Mesenteric fat pad (tissue), 1 donor: ENCODE results near the gene NAA25. TPM values are rescaled to one million over a fixed set of nuclear protein-coding genes. Genes with fewer than 3 reads are reported as not detected.
"Not testable (repeated sequence)": the region's sequence is repeated elsewhere in the genome, so short reads cannot be mapped to it uniquely, and the experiment has no call there.

Experiments used
- DNase-seq: peaks from one replicate; pipeline ENCODE4 v3.0.0-alpha.2; 2020; ENCODE audit warnings: low spot score
- total RNA-seq: library from RNA; stranded (reverse); fragmentation: NEBNext Ultra II Directional; extraction: Animal tissue kit (Norgen Biotek cat#: 25700); gene quantifications from one replicate; pipeline ENCODE4 v1.2.1, GENCODE V29; 2021
- donor health status: DM: yes; HTN: yes; CAD: no.

NAA25 gene
- total RNA-seq, 1 donor from 2014 or later: 31.6 TPM

DNA sequence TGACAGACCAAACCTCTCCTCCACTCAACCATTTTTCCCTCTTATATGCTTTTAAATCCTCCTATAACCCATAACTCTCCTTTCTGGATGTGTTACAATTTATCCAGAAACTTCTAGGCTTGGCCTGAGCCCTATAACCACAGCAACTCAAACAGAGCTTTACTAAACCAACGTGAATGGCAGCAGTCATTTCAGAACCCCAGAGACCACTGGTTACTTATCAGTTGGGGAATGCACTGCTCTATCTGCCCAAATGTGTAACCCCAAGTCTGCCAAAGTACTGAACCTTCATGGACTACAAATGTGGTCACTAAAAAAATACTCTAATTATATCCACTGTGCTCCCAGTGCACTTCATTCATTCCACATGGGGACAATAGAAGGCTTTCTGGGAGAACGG is 42.0 kb downstream of the NAA25 start:
- no peak for DNase-seq

DNA sequence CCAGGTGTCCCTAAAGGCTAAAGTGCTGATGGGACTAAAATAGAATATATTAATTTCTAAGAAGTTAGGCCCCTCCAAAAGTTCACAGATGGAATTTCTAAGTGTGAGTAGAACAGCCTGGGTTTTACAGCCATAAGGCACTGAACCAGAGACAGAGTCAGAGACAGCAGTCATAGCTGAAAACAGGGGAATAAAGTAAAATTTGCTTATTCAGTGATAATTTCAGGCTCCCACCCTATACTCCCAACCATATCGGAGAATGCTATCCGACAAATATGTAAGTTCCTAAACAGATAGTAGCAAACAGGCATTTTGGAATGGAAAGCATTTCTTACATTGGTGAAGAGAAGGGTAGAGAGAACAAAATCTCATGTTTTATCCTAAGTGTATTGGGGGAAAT is 45.3 kb downstream of the NAA25 start:
- no peak for DNase-seq

DNA sequence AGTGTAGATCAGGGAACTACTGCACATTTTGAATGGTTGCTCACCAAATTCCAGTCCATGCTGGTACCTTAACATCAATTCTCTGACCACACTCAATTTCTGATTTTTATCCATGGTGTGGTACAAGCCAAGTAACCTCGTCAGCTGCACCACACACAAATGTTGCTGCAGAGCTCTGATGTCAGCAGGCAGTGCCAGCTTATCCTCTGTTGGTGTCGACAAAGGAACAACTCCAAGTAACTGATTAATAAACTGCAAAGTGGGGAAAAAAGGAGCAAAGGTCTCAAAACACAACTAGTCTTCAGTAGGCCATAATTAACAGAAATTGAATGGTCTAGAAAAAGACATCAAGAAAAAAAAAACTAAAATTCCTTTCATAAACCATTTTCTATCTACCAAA is 47.4 kb downstream of the NAA25 start:
- DNase-seq: no peak

DNA sequence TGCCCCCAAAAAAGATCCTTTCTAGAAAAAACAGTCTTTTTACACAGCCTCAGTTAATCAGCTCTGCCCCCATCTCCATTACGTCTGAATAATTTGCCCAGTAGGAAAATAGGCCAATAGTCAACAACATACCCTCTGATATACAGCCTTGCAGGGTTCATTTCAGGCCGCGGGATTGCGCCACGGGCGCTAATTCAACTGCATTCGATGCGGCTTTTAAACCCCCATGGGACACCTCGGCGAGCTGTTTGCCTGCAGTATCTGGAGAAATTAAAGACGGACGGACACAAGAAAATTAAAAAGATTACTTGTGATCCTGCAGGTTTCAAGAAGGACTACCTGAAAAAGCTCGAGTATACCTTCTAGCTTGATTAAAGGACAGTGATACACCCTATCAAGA is 59.2 kb downstream of the NAA25 start:
- no peak for DNase-seq

DNA sequence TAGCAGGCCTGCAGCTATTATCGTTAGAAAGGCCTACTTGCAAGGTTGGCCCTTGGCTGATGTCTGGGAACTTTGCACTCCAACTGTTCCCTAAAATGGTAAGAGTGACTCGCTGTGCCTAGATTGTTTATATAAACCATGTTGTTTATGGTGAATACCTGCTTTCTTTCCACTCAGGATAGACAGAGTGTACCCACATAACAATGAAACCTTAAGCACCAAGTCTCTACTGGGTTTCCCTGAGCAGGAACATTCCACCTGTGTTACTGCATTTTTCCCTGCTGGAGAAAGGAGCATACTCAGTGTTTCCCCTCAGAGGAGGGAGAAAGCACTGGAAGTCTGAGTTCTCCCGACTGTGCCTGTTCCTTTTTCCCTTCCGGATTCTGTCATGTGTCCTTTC is 62.6 kb downstream of the NAA25 start:
- no peak for DNase-seq

DNA sequence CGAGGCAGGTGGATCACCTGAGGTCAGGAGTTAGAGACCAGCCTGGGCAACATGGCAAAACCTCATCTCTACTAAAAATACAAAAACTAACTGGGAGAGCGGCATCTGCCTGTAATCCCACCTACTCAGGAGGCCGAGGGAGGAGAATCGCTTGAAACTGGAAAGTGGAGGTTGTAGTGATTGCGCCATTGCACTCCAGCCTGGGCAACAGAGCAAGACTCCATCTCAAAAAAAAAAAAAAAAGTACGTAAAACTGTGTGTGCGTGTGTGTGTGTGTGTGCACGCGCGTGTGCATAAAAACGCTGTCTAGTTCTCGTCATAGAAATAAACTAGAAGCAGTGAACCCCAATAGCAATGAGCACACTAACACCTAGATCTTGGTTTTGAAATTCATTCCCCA is 72.0 kb downstream of the NAA25 start:
- not testable (repeated sequence) for DNase-seq

DNA sequence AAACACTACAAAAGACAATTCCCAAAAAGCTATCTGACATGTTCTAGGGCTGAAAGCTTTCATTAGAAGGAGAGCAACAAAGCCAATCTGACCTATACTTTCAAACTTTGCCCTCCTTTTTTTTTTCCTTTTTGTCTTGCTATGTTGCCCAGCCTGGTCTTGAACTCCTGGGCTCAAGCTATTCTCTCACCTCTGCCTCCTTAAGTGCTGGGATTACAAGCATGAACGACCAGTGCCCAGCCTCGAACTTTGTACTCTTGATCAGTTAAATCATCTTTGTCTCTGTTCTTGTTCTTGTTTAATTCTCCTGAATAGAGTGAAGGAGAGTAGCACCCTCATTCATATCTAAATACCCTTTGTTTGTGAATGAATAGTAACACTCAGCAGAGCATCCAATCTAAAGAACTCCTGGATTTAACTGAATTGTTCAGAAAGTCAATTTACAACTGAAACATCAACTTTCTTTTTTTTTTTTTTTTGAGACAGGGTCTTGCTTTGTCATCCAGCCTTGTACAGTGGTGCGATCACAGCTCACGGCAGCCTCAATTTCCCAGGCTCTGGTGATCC is 73.3 kb downstream of the NAA25 start:
- DNase-seq: no peak

DNA sequence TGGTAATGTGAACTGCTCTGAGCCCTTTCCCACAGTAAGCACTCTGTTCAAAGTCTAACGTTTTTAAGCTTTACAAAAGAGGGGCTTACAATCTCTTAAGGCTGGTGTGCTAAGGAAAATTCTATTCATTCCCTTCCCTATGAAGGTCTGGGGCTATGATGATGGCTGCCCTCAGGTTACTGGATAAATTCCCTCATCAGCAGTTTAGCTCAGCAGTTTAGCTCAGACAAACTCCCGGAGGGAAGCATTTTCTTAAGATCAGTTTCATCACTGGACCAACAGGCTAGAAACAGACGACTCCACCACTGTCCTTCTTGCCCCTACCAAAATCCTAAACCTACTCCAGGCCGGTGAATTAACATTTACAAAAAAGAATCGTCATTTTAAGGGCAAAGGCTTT is 76.3 kb downstream of the NAA25 start:
- DNase-seq: no peak

DNA sequence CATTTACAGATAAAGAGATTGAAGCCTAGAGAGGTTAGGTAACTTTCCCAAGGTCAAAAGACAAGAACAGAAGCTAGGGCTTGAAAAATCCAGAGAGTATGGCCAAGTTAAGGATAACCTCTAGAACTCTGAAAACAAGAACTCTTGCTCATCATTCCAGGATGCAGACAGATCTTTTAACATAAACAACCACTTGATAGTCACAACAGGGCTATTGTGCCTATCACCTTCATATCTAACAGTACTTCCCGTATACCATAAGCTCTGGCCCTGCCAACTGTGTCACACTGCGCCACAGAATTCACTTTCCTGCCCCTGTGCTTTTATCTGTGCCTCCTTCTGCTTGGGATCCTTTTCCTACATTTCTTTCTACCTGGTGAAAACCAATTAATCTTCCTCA is 77.1 kb downstream of the NAA25 start:
- no peak for DNase-seq

DNA sequence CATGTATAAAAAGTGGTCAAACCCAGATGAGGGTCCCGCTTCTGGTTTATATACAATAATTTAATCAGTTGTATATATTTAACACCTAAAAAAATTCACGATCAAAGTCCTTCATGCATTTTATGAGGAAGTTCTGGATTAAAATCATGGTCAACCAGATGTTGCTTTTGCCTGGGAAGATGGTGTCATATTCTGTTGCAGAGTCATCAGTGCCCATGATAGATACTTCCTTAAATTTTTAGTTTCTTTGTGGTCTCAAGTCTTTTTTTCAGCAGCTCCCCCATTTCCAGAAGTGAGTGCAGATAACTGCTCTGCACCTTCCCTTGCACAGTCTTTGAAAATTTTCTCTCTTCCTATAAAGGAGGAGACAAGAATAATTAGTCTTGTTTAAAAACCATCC is 79.3 kb downstream of the NAA25 start:
- no peak for DNase-seq

DNA sequence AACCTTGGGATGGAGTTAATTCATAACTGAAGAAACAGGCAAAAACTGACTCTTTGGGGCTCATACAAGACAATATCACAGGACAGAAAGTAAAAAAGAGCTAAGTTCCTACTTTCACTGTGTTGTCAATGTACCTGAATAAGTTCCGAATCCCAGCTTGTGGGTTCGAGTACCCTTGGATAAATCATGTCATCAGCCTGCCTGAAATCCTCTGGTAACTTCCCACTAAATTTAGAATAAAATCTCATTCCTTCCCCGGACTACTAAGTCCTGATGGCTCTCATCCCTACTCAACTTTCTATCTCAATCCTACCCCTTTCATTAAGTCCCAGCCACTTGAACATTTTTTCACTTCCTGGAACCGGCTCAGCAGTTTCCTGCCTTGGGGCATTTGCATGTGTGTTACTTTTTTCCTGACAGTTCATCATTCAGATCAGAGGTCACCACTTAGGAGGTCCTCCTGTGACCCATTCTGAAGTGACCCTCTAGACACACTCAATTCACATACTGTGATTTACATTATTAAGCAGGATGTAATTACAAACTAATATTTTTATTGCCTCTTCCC is 82.7 kb downstream of the NAA25 start:
- DNase-seq: no peak

DNA sequence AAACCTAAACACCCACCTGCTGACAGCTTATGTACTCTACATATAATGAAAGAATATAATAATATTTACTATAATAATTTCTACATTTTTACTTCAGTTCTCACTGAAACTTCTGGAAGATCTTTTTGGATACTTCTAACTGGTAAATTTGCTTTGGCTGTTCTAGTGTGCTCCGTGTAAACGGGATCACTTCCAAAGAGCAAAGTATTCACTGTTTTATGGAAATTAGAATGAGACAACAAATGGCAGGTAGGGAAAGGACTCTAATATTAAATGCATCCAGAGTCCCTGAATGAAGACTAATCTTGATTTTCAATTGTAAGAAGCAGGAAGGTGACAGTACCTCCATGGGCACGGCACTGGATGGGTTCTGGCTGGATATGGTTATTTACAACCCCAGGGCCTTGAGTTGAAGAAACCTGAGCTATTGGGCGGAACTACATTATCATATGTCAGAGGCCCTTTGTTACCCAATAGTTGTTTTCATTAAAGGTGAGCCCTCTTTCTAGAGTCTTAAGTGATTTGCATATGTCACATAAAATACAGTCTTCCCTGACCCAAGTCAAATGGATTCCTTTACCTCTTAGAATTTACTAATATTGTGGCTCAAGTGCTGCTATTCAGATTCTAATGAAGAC is 84.7 kb downstream of the NAA25 start:
- DNase-seq: no peak

DNA sequence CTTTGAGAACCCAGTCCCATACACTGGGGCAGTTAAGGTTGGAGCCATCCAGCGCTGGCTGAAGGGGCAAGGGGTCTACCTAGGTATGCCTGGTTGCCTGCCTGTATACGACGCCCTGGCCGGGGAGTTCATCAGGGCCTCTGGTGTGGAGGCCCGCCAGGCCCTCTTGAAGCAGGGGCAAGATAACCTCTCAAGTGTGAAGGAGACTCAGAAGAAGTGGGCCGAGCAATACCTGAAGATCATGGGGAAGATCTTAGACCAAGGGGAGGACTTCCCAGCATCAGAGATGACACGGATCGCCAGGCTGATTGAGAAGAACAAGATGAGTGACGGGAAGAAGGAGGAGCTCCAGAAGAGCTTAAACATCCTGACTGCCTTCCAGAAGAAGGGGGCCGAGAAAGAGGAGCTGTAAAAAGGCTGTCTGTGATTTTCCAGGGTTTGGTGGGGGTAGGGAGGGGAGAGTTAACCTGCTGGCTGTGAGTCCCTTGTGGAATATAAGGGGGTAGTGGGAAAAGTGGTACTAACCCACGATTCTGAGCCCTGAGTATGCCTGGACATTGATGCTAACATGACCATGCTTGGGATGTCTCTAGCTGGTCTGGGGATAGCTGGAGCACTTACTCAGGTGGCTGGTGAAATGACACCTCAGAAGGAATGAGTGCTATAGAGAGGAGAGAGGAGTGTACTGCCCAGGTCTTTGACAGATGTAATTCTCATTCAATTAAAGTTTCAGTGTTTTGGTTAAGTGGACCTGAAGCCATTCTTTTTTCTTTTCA is 86.2 kb downstream of the NAA25 start:
- DNase-seq: no peak

DNA sequence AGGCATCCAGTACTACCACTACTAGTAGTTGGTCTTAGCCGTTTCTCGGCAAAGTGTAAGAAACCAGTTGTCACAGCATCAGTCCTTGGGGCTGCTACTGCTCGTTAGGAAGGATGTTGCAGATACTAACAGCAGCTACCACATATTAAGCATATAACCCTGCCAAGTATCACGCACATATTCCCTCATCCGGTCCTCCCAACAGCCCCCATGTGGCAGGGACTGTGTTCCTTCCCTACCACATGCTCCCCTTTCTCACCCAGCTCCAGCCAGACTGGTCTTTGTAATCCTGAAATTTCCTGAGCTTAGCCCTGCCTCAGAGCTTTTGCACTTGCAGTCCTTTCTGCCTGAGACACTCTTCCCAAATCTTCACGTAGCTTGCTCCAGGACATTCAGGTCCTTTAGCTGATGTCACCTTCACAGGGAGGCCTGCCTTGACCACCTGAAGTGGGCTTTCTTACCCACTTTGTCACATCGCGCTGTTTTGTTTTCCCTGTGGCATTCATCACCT is 87.6 kb downstream of the NAA25 start:
- no peak for DNase-seq

DNA sequence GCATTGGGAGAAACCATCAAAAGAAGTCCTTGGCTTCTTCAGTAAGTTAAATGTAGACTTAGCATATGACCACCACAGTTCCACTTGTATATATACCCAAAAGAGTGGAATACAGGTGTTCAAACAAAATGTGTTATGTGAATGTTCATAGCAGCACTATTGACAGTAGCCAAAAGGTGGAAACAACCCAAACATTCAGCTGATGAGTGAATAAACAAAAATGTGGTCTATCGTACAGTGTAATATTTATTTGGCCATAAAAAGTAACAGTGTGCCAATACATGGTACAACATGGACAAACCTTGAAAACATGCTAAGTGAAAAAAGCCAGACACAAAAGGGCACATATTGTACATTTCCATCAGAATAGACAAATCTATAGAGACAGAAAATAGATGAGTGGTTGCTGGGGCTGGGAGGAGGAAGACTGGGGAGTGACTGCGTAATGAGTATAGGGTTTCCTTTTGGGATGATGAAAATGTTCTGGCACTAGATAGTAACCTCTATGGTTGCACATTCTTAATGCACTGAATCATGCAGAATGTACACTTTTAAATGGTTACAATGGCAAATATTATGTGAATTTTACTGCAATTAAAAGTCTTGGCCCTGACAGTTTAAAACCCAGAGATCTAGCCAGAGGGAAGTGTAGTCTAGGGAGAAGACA is 89.9 kb downstream of the NAA25 start:
- DNase-seq: no peak

DNA sequence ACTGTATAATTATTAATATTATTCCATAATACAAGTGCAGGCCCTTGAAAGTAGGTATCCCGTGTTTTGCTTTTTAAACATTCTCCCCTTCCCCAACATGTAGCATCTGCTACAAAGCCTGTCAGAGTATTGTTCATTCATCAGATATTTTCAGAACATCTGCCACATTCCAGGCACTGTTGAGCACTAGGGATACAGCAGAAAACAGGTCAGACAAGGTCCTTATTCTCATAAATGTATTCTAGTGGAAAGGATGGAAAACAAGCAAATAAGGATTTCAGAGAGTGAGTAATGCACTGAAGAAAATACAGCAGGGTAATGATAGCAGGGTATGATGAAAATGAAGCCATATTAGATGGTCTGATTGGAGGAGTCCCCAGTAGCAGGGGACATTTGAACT is 91.5 kb downstream of the NAA25 start:
- no peak for DNase-seq

DNA sequence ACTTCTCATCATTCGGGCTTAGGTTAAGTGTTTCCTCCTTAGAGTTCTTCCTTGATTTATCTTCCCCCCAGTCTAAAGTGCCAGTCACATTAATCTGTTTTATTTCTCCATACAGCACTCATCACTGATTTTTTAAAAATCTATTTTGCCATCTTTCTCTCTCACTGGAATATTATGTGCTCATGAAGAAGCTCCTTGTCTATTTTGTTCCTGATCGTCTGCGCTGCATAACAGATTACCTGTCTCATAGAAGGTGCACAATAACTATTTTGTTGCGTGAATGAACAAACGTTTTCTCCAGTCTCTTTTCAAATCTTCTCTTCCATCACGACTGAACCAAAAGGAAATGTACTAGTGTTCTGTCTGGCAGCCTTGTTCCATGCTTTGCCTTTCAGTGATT is 92.6 kb downstream of the NAA25 start:
- DNase-seq: no peak

DNA sequence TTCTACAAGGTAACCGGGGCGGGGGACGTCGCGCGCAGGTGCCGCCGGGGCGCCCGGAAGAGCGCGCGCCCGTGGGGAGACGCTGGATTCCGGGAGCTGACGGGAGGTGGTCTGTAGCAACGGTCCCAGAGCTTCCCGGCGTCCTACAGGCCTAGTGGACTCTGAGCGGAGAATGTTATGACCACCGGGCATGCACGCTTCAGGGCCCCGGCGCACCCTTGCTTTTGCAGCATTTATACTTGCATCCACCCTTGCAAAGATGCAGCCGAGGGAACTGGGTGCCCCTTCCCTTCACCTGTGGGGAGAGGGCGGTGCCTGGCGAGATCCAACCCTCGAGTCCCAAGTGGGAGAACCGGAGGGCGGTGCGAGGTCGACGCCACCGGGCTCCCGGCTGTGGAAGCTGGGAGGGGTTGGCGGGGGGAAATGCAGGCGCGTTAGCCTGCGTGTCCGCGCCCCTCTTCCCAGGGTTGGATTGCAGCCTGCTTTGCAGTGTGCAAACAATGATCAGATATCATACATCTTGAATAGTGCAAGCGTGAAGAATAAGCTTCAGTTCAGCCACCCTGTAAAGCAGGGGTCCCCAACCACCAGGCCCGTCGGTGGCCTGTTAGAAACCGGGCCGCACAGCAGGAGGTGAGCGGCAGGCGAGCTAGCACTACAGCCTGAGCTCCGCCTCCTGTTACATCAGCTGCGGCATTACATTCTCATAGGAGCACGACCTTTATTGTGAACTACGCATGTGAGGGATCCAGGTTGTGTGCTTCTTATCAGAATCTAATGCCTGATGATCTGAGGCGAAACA is 94.8 kb downstream of the NAA25 start:
- no peak for DNase-seq

DNA sequence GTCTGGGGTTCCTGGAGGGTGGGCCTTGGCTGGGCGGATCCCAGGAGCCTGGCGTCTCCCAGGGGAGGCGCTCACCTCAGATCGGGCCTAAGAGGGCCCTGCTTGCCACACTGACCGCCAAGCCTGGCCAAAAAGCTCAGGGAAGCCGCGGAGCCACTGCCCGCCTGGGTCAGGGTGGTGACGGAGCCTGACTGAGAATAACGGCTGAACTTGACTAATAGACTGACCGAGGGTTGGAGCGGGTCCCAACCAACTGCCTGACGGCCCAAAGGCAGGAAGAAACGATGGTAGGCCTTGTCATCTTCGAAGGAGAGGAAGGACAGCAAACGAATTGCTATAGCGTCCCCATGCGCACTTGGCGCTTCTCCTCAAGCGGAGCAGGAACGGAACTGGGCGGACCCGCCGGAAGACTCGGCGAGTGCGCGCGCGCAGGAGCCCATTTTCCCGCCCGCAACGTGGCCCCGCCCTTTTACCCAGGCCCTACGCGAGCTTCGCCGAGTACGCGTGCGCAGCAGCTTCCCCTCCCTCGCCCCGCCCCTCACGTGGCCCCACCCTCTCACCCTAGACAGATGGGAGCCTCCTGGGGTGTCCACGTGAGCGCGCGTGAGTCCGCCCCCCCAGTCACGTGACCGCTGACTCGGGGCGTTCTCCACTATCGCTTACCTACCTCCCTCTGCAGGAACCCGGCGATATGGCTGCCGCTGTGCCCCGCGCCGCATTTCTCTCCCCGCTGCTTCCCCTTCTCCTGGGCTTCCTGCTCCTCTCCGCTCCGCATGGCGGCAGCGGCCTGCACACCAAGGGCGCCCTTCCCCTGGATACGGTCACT is 95.6 kb downstream of the NAA25 start, which contains the start of the genes ERP29 and TMEM116:
TSS of gene ERP29 (plus strand) at position 652 of the 826 bp plus-strand sequence. CDS start at position 692, 40 bp downstream.
TSS of gene TMEM116 (minus strand) at position 391 of the 826 bp plus-strand sequence. CDS start 7,895 bp downstream, outside the sequence.
- DNase-seq: peak; percentile 100

DNA sequence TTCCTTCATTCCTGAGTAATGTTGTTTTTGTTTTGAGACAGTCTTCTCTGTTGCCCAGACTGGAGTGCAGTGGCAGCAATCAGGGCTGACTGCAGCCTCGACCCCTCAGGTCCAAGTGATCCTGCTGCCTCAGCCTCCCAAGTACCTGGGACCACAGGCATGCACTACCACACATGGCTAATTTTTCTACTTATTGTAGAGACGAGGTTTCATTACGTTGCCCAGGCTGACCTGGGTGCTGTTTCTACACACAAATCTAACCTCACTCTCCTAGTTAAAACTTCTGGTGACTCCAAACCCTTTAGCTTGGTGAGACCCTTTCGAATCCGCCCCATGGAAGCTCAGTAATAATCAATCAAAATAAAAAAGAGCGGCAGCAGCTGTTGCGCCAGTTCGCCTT is 96.9 kb downstream of the NAA25 start:
- DNase-seq: no peak
